GM19240 (cell line): Measurements from ENCODE around the gene CYFIP1.

ENCODE experiments used
- DNase-seq: peaks from one replicate; pipeline ENCODE4 v3.0.0; 2011; ENCODE audit warnings: low spot score; ENCODE audit not compliant: insufficient read length

Gene CYFIP1

DNA sequence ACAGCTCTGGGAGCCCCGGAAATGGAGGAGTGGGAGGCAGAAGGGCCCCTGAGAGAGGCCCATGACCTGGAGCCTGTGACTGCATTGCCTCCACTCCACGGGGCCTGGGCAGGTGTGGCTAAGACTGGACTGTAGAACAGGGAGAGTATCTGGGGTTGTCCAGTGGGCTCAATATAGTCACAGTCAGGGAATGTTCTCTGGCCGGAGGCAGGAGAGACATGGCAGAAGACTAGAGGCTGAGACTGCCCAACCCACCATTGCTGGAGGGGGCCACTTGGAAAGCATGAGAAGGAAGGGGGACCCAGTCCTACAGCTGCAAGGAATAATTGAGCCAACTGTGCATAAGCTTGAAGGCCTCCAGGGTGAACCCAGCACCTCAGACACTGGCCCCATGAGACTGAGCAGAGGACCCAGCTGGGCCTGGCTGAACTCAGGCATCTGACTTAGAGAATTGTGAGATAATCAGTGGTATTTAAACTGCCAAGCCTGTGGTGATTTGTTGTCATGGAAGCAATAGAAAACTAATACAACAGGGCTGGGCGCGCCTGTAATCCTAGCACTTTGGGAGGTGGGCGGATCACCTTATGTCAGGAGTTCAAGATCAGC, 108.6 kb downstream of the CYFIP1 start:
- no peak for DNase-seq

DNA sequence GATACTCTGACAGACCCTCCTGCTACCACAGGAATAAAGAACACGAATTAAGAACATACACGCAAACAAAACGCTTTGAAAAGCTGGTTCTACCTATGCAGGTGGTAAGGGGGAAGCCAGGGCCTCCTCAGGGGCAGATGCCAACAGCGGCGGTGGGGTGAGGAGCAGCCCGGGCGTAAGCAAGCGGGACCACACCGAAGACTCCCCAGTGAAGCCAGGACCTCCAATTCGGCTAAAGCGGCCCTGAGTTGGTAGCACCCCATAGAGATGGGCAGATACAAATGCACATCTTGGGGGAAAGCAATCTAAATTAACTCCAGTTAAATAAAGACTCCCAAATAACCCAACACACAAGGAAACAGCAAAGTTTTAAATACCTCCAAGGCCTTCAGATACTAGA, 109.3 kb downstream of the CYFIP1 start:
- DNase-seq = no peak

DNA sequence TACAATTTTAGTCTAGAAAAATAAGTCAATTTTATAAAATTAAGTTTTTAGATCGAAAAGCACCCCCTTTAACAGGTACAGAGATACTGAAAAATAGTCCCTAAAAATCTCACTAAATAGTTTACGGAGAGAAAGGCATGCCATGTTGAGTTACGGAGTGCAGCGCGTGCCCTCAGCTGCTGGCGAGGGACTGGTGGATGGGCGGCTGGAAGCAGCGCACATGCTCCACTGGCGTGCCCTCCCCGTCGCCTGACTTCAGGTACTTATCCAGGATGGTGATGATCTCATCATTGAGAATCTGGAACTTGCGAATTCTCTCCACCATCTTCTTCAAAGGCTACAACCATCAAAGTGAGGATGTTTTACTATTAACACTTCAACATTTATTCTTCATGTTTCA, 110.3 kb downstream of the CYFIP1 start:
- DNase-seq = no peak

DNA sequence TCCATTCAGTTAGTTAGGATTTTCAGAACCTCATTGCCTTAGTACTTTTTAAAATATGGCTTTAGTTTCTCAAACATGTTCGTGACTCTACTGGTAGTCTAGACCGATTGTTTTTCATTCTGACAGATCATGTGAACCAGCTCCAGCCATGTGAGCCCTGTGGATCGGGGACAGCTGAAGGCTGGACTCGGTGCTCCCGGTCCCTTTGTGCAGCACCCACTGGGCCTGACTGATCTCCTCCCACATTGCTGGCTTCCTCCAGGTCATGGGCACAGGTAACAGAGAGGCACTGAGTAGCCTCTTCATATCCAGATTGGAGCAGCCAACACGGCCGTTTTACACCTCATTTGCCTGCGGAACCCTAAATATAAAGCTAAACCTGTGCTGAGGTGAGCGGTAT, 111.2 kb downstream of the CYFIP1 start:
- no peak for DNase-seq

DNA sequence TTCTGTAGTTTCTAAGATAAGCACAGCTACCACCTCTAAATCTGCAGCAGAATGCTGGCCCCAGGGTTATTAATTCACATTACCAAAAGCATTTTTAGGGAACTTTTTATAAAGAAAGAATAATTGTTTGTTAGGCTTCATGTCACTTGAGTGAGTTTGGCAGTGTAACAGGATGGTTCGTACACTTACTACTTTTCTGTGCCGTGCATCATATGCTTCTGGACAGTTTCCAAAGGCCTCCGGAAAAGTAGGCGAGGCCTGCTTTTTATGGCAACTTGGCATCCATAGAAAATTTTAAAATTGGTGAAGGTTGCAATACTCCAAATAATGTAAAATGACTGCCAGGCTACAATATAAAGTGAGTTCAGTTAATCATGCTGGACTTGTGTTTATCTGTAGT, 111.7 kb downstream of the CYFIP1 start:
- no peak for DNase-seq

DNA sequence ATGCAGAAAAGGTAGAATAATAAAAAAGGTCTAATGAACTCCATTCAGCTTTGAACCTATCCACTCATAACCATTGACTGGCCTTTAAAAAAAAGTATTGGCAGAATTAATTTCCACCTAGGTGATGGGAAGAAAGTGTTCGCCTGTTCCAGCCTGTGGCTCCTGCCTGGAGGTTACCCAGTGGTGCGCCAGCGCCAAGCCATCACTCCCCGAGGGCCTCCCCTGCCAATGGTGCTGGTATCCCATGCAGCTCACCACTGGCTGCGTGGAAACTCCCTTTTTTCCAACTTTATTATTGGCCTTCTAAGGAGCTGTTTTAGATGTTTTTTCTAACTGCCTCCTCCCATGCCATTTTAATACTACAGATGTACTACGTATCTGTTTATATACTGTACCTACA, 112.3 kb downstream of the CYFIP1 start:
- no peak for DNase-seq

DNA sequence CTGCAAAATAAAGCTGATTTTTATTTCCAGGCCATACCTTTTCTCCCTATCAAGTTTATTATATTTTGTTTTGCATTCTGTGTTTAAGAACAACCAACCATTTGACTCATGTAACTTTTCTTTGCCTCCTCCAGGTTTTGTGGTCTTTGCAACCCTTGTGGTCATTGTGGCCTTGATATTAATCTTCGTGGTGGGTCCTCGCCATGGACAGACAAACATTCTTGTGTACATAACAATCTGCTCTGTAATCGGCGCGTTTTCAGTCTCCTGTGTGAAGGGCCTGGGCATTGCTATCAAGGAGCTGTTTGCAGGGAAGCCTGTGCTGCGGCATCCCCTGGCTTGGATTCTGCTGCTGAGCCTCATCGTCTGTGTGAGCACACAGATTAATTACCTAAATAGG, 114.1 kb downstream of the CYFIP1 start:
- DNase-seq = no peak

DNA sequence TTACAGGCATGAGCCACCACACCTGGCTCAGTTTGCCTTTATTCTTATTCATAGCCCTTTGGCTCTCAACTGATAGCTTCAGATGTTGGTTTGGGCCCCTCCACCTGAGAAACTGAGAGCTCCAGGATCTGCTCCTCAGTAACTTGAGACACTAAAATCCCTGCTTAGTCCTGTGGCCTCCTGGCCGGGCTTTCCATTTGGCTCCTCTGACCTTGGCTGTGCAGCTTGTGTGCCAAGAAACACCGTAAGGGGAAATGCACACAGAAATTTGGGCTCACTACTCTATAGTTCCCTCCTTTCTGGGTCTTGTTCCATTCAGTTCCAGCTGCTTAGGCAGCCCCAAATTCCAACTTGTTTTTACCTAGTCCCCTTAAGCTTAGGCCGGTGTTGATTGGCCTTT, 116.8 kb downstream of the CYFIP1 start:
- no peak for DNase-seq

DNA sequence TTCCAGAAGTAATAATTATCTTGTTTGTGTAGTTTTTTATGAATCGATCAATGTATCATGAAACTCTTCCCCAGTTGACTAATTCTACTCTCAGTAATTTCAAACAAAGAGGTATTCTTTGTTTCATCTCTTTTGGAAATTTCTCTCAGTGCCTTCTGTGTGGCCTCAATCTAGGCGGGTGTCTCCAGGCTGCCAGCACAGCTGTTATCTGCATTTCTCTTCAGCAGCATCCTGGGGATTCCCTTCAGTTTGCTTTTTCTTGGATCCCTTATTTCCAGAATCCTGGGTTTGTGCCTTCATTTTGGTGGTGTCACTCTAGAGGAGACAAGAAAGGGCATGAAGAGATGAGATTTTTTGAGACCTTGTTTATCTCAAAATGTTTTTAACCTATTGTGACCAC, 119.0 kb downstream of the CYFIP1 start:
- no peak for DNase-seq

DNA sequence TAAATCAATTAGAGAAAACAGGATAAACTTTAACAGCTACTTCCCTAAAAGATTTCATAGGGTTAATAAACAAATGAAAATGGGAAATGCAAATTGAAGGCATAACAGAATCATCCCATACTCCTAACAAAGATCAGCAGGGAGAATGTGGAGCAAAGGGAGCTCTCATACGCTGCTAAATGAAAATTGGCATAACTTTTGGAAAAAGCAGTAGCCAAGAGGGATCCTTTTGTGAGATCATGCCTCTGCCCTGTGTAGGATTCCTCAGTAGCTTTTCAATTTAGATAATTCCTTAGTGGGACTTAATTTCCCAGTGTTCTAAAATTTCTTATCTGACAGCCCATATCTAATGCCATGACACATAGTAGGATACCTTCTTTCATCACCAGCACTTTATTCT, 123.5 kb downstream of the CYFIP1 start:
- no peak for DNase-seq

DNA sequence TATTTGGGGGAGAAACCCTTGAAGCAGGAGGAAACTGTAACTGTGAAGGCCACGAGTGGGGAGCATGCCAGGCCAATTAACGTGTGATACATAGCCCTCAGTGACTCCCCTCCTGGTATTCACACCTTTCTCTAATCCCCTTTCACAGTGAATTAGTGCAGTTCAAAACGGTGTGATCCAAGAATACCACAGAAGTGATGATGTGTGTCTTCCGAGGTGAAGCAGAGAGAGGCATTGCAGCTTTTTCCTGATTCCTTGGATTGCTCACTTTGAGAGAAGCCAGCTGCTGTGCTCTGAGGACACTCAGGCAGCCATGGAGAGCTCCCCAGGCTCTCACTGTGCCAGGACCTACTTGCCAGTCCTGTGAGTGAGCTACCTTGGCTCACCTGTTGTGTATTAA, 124.4 kb downstream of the CYFIP1 start:
- no peak for DNase-seq

DNA sequence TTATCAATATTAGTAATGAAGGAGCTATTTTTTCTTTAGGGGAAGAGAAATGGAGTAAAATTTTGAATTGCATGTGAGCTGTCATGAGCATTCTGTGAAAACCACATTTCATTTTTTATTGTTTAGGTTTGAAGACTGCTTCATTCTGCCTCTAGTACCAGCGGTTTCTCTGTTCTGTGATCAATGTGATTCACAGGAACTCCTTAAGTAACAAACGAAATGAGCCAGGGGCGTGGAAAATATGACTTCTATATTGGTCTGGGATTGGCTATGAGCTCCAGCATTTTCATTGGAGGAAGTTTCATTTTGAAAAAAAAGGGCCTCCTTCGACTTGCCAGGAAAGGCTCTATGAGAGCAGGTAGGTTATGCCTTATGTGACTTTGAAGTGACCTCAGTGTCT, 128.7 kb downstream of the CYFIP1 start:
- DNase-seq = no peak

DNA sequence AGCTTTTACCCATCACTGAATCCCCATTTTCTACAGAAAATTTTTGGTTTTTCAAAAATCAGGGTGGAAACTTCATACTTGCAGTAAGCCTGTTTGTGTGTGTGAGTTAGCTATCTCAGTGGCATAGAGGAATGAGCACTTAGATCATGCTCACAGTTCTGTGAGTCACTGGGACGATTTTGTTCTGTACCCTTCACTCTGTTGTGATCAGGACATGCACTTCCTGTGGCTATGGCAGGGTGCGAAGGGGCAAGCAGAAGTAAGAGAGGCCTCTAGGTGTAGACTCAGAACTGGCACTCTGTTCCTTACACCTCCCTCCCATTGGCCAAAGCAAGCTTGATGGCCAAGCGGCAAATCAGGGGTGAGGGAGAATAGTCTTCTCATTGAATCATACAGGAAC, 130.1 kb downstream of the CYFIP1 start:
- DNase-seq = no peak

DNA sequence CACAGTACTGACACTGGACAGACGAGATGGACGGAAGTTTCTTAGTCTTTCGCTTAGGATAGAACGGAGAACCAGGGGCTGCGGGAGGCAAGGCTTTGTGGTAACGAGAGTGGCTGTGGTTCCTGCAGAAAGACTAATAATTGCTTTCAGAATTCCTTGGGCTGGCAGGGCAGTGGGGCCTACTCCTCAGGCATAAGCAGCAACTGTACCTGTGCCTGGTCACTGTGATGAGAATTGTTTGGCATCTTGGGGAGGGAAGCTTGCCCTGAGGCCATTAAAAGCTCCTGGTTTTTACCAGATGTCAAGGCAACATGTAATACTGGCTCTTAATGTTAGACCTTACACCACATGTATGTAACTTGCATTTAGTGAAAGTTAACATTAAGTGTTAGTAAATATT, 134.1 kb downstream of the CYFIP1 start:
- DNase-seq = no peak

DNA sequence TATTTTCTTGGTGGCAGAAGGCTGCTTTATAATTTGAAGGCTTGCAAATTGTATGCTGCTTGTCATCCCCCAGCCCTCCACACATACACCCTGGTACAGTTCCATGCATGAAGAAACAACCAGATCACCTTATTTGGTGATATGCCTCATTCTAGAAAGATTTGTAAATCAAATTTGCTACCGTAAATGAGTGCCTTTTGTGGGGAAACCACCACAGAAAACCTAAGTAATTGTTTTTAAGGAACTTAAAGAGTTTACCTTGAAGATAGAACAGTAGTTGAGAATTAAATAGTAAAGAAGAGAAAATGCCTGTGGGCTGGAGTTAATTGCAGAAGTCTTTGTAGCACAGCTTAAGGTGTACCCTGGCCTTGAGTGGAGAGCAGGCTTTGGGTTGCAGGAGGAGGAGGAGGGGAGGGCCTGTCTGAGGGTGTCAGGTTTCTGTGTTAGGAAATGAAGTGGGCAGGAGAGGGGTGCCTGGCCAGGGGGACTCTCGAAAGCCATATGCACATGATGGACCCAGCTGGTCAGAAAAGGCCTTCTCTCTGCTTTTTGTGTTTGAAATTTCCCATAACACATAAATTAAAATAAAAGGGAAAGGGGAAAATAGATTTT, 134.8 kb downstream of the CYFIP1 start:
- DNase-seq = no peak

DNA sequence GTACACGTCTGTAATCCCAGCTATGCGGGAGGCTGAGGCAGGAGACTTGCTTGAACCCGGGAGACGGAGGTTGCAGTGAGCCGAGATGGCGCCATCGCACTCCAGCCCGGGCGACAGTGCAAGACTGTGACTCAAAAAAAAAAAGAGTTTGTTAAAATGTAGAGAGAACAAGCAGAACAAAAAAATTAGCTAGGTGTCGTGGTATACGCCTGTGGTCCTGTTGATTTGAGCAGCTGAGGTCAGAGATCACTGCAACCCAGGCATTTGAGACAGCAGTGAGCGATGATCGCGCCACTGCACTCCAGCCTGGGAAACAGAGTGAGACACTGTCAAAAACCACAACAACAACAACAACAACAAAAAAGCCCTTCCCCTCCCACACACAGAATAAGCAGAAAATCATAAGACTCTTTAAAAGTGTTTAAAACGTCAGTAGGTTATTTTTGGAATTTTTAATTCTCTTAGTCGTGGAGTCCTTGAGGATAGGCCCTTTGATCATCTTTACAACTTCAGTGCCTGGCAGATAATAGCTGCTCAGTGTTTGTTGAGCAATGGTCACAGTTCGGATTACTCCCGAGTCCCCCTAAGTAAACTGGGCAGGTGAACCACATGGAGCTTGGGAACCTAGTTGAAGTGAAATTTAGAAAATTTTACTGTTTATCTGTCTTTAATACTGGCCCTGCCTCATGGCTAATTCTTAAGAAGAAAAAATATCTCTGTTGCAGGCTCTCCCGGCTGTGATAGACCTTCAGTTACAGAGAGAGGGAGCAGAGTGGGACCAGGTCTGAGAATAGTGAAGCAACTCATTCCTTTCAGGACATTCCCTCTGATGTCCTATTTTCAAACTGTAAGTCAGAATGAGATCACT, 135.5 kb downstream of the CYFIP1 start:
- no peak for DNase-seq

DNA sequence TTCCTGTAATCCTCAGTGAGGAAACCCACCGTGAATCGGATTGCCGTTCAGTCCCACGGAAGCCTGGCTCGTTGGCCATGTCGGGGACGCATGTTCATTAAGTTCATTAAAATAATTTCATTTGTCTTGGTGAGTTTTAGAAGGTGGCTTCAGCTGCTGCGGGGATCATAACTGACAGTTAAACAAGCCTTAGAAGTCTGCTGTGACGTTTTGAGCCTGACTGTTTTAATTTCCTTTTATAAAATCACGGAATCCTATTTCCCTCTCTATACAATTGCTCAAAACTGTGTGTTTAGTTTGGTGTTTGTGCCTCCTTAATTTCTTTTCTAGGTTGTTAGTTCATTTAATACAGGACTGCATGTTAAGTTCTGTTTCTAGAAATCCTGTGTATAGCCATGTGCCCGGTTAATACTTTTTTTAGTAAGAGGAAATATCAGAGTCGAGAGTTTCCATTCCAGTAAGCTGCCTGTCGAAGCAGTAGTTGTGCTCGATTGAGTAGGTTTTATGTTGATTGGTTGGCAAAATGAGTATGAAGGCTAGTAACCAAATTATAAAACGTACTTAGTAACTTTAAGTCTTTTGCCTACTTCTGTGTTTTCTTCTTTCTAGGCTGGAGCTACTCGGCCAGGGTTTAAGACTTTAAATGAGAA, 141.0 kb downstream of the CYFIP1 start:
- DNase-seq = no peak

DNA sequence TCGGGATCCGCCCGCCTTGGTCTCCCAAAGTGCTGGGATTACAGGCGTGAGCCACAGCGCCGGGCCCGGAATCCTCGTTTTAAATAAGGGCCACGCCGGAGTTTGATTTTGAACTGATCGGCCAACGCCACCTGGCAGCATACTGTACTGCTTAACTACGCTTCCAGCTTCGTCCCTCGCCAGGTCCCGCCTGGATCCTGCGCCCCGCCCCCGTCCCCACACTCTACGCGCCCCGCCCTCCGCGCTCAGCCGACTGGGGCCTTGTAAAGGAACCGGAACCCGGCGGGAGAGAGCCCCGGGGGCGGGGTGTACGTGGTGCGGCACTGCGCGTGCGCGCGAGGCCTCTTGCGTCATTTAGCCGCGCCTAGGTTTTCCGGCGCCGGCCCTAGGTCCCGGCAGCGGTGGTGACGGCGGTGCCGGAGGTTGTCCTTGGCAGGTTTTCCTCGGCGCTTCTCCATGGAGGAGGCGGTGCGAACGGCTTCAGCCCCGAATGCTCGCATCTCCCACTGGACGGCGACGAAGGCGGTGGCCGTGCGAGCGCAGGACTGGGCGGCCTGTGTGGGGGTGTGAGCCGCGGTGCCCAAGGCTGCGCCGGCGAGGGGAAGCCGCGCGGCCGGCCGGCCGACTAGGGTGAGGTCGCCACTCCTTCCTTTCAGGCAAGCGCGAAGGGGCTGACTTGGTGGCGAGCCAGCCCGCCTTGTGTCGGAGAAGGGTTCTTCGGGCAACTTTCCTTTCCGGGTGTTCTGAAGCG, 141.7 kb downstream of the CYFIP1 start, which contains the start of gene NIPA2:
TSS of gene NIPA2 (plus strand) at position 375 of the 751 bp plus-strand sequence. CDS start 13,066 bp downstream, outside the sequence.
- peak; percentile 73 for DNase-seq

DNA sequence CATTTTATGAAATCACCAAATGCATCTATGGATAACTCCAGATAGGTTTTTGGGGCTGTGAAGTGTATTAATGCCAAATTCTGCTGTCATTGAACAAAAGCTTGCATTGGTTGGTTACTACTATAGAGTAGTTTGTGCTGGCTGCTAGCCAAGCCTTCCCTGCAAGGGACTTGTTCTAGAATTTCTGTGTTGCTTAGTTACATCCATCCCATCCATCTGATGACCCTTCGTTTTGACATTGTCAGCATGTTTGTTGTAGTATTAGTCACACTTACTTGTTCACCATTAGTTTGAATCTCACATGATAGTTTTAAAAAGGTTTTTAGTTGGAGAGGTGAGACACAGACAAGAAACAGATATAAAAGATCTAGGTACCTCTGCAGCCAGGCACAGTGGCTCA, 148.7 kb downstream of the CYFIP1 start:
- no peak for DNase-seq

DNA sequence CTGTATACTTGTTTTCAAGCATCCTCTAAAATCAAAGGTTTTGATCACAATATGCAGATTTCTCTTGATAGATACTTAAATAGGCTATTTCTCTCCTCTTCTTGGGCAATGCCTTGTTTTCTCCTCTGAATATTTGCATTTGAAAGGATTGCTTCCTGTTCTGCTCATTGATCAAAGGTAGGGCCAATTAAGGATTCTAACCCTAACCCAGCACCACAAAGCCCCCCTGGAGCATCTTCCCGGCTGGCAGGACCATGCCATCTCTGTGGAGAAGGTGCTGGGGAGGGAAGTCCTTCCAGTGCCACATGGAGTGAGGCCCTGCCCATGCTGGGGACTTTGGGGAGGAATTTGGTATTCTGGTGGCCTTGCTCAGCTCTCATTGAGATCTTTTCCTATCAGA, 153.0 kb downstream of the CYFIP1 start:
- no peak for DNase-seq

DNA sequence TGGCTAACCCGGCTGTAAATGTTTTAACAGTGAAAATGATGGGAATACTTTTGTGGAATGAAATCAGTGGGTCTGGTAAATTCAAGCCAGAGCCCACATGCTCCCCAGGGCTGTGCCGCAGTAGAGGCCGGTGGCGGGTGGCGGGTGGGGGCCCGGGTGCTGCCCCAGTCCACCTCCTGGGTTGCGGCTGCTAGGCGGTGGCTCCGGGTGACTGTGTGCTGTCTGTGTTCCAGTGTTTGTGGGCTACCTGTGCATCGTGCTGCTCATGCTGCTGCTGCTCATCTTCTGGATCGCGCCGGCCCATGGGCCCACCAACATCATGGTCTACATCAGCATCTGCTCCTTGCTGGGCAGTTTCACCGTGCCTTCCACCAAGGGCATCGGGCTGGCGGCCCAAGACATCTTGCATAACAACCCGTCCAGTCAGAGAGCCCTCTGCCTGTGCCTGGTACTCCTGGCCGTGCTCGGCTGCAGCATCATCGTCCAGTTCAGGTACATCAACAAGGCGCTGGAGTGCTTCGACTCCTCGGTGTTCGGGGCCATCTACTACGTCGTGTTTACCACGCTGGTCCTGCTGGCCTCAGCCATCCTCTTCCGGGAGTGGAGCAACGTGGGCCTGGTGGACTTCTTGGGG, 156.6 kb downstream of the CYFIP1 start:
- no peak for DNase-seq
